Upper lobe of left lung (tissue), 4 donors: ENCODE data around the gene FAM107A.

ENCODE experiments used
- EP300 ChIP-seq, 4 donors: sonication (generic); formaldehyde crosslinking; IDR thresholded peaks; one replicate each; pipeline ENCODE4 v1.5.1; 2017; ENCODE audit warnings: antibody characterized with exemption in 4 of 4, control low read depth in 2 of 4
- POLR2A ChIP-seq, 4 donors: fragments of 450-650 bp; IDR thresholded peaks; one replicate each; pipeline ENCODE4 v1.5.1; 2016 to 2017; ENCODE audit warnings: antibody characterized with exemption in 4 of 4, mild to moderate bottlenecking in 2 of 4
- POLR2AphosphoS5 ChIP-seq, 2 donors: sonication (generic); formaldehyde crosslinking; IDR thresholded peaks; one replicate each; pipeline ENCODE4 v1.5.1; 2017; ENCODE audit warnings: antibody characterized with exemption in 2 of 2
- TF ChIP-seq, protein P1 (sequence below), 6 experiments: fragments of 450-650 bp in 4 of 6; fragments of 200-600 bp in 2 of 6; sonication (generic) in 2 of 6; IDR thresholded peaks; one replicate each; pipeline ENCODE4 v1.5.1; 2016 to 2019; ENCODE audit warnings: antibody characterized with exemption in 6 of 6

GRCh38 chr3:58520403-58521335, 56.5 kb downstream of the FAM107A start:
- TF ChIP-seq, protein P1, sequence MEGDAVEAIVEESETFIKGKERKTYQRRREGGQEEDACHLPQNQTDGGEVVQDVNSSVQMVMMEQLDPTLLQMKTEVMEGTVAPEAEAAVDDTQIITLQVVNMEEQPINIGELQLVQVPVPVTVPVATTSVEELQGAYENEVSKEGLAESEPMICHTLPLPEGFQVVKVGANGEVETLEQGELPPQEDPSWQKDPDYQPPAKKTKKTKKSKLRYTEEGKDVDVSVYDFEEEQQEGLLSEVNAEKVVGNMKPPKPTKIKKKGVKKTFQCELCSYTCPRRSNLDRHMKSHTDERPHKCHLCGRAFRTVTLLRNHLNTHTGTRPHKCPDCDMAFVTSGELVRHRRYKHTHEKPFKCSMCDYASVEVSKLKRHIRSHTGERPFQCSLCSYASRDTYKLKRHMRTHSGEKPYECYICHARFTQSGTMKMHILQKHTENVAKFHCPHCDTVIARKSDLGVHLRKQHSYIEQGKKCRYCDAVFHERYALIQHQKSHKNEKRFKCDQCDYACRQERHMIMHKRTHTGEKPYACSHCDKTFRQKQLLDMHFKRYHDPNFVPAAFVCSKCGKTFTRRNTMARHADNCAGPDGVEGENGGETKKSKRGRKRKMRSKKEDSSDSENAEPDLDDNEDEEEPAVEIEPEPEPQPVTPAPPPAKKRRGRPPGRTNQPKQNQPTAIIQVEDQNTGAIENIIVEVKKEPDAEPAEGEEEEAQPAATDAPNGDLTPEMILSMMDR (IDR thresholded peaks at IDR 0.05): no peak
- TF ChIP-seq POLR2AphosphoS5 (IDR thresholded peaks at IDR 0.05) (no peak), POLR2A (IDR thresholded peaks at IDR 0.05) (no peak), EP300 (IDR thresholded peaks at IDR 0.05) (no peak)
